HepG2 (cell line): ENCODE measurements around the gene RPS27A. TPM values are rescaled to one million over a fixed set of nuclear protein-coding genes. Genes with fewer than 3 reads are reported as not detected.

Experiments used
- BRCA1 ChIP-seq: sonication (generic); formaldehyde crosslinking; IDR thresholded peaks from 2 replicates; pipeline ENCODE4 v1.4.0; 2020; ENCODE audit warnings: missing genetic modification reagents
- CHCHD3 ChIP-seq: sonication (generic); formaldehyde crosslinking; IDR thresholded peaks from 2 replicates; pipeline ENCODE4 v1.8.0; 2022; ENCODE audit warnings: mild to moderate bottlenecking, missing genetic modification reagents, moderate library complexity
- EP300 ChIP-seq, 3 experiments: sonication (generic) in 1 of 3; formaldehyde crosslinking in 1 of 3; IDR thresholded peaks; 2 replicates each; pipeline versions ENCODE4 v1.5.1 to v1.6.1; 2011 to 2020; ENCODE audit warnings: low read depth in 2 of 3, low read length in 2 of 3, borderline replicate concordance in 1 of 3, improper control_type of control experiment in 1 of 3, mild to moderate bottlenecking in 1 of 3, missing genetic modification reagents in 1 of 3, moderate library complexity in 1 of 3
- JUNB ChIP-seq: sonication (generic); formaldehyde crosslinking; IDR thresholded peaks from 2 replicates; pipeline ENCODE4 v1.8.0; 2022; ENCODE audit warnings: missing genetic modification reagents, mild to moderate bottlenecking, borderline replicate concordance
- KAT2B ChIP-seq: fragments of 150-350 bp; IDR thresholded peaks from 2 replicates; pipeline ENCODE4 v1.6.1; 2014; ENCODE audit warnings: low read depth, low read length, borderline replicate concordance
- KDM1A ChIP-seq: IDR thresholded peaks from 2 replicates; pipeline ENCODE4 v1.6.1; 2016; ENCODE audit warnings: missing compliant biosample characterization
- MIER3 ChIP-seq: IDR thresholded peaks from 2 replicates; pipeline ENCODE4 v1.6.1; 2016; ENCODE audit warnings: missing compliant biosample characterization, borderline replicate concordance
- MTA3 ChIP-seq: sonication (generic); formaldehyde crosslinking; IDR thresholded peaks from 2 replicates; pipeline ENCODE4 v1.4.0; 2020; ENCODE audit warnings: missing genetic modification reagents
- RARA ChIP-seq: IDR thresholded peaks from 2 replicates; pipeline ENCODE4 v1.6.1; 2016; ENCODE audit warnings: missing genetic modification reagents, missing compliant biosample characterization
- SRSF4 ChIP-seq: fragments of 200-400 bp; formaldehyde crosslinking; IDR thresholded peaks from one replicate; pipeline ENCODE4 v1.6.1; 2018; ENCODE audit warnings: mild to moderate bottlenecking, low read depth, low read length, moderate library complexity; ENCODE audit not compliant: poor library complexity, severe bottlenecking
- TBL1XR1 ChIP-seq: fragments of 150-350 bp; IDR thresholded peaks from 2 replicates; pipeline ENCODE4 v1.6.1; 2014; ENCODE audit warnings: borderline replicate concordance, low read length; ENCODE audit not compliant: partially characterized antibody
- U2AF1 ChIP-seq: fragments of 200-400 bp; formaldehyde crosslinking; optimal IDR thresholded peaks from 2 replicates; pipeline ENCODE3; 2017; ENCODE audit warnings: mild to moderate bottlenecking, low read depth, low read length
- XBP1 ChIP-seq: sonication (generic); formaldehyde crosslinking; IDR thresholded peaks from 2 replicates; pipeline ENCODE4 v1.5.0; 2020; ENCODE audit warnings: missing genetic modification reagents
- ZNF430 ChIP-seq: sonication (generic); formaldehyde crosslinking; IDR thresholded peaks from 2 replicates; pipeline ENCODE4 v1.9.0; 2021; ENCODE audit warnings: mild to moderate bottlenecking, missing genetic modification reagents
- ZNF652 ChIP-seq: IDR thresholded peaks from 2 replicates; pipeline ENCODE4 v1.6.1; 2016; ENCODE audit warnings: low read depth, borderline replicate concordance
- ZNF670 ChIP-seq: sonication (generic); formaldehyde crosslinking; IDR thresholded peaks from 2 replicates; pipeline ENCODE4 v1.8.0; 2022; ENCODE audit warnings: mild to moderate bottlenecking, missing genetic modification reagents, borderline replicate concordance
- ZNF703 ChIP-seq: sonication (generic); formaldehyde crosslinking; IDR thresholded peaks from 2 replicates; pipeline ENCODE4 v1.5.1; 2020; ENCODE audit warnings: missing genetic modification reagents, mild to moderate bottlenecking, moderate library complexity, borderline replicate concordance
- ZNF749 ChIP-seq: sonication (generic); formaldehyde crosslinking; IDR thresholded peaks from 2 replicates; pipeline ENCODE4 v1.8.0; 2022; ENCODE audit warnings: mild to moderate bottlenecking, missing genetic modification reagents, moderate library complexity, borderline replicate concordance
- ZNF780A ChIP-seq: sonication (generic); formaldehyde crosslinking; IDR thresholded peaks from 2 replicates; pipeline ENCODE4 v1.8.0; 2022; ENCODE audit warnings: mild to moderate bottlenecking, missing genetic modification reagents, moderate library complexity
- ZNF788 ChIP-seq: sonication (generic); formaldehyde crosslinking; IDR thresholded peaks from 2 replicates; pipeline ENCODE4 v1.5.0; 2020; ENCODE audit warnings: mild to moderate bottlenecking, missing genetic modification reagents, borderline replicate concordance
- ZSCAN21 ChIP-seq: sonication (generic); formaldehyde crosslinking; IDR thresholded peaks from 2 replicates; pipeline ENCODE4 v1.8.0; 2022; ENCODE audit warnings: mild to moderate bottlenecking, missing genetic modification reagents, moderate library complexity, borderline replicate concordance
- polyA plus RNA-seq, 8 experiments: library from polyadenylated mRNA; depleted of rRNA in 3 of 8; stranded (reverse) in 7 of 8; unstranded in 1 of 8; fragments of >200 nt; fragmentation: Illumina TruSeq in 4 of 8; extraction: Trizol in 4 of 8; gene quantifications; 2 replicates each; pipeline versions ENCODE4 v1.2.1 to v1.2.3, GENCODE V29; 2011 to 2016; ENCODE audit warnings: low read depth in 4 of 8, missing spikeins in 1 of 8, mixed read lengths in 1 of 8; ENCODE audit not compliant: insufficient read depth in 1 of 8
- total RNA-seq, 5 experiments: library from RNA; depleted of rRNA; stranded (reverse); fragments of >200 nt; fragmentation: Illumina TruSeq; extraction: Trizol; gene quantifications; 2 replicates each; pipeline ENCODE4 v1.2.3, GENCODE V29; 2016; ENCODE audit warnings: low read depth in 1 of 5
- TF ChIP-seq, protein P1 (sequence below): IDR thresholded peaks from 2 replicates; pipeline ENCODE4 v1.6.1; 2016
- TF ChIP-seq, protein P2 (sequence below): sonication (generic); formaldehyde crosslinking; IDR thresholded peaks from 2 replicates; pipeline ENCODE4 v1.4.0; 2020; ENCODE audit warnings: missing genetic modification reagents, borderline replicate concordance
- TF ChIP-seq, protein P3 (sequence below): IDR thresholded peaks from 2 replicates; pipeline ENCODE4 v1.6.1; 2016; ENCODE audit warnings: low read depth, control low read depth
- TF ChIP-seq, protein P4 (sequence below): sonication (generic); formaldehyde crosslinking; IDR thresholded peaks from 2 replicates; pipeline ENCODE4 v1.4.0; 2020; ENCODE audit warnings: mild to moderate bottlenecking, missing genetic modification reagents

Gene RPS27A
- total and polyA plus RNA-seq, 2 of the 13 experiments (the other 11 are each of a cell fraction or from before 2014, with no cell fraction given) = 2,779 to 3,269 TPM

DNA sequence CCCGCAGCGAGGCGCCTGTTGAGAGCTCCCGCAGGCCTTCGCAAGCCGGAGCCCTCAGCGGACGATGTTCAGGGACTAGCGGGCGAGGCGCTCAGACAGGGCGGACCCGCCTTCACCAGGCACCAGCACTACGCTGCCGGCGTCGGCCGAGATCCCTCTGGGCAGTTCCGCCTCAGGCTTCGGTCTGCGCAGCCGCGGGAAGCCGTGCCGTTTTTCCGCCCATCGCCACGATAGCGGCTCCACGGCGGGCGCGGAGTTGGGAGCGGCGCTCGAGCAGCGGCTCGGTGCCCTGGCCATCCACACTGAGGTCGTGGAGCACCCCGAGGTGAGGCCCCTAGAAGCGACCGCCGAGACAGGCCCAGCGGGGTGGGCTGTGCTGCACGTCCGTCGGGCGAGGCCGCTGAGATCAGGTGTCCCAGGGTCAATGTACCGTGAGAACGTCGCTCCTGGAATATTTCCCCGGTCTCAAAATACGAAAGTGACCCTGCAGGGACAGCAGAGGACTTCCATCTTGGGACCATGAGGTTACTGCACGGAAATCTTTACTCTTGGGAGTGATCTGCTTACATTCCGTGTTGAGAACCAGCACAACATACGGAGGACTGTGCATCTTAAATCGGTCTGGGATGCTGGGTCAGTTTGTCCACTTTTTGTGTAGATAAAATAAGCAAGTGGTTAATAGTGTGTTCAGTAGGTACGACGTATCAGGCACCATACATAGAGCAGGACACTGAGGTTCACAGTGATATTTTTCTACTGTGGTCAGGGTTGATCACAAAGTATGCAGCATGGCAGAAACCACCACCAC is 49.8 kb downstream of the RPS27A start (continued):
- TF ChIP-seq, protein P1, sequence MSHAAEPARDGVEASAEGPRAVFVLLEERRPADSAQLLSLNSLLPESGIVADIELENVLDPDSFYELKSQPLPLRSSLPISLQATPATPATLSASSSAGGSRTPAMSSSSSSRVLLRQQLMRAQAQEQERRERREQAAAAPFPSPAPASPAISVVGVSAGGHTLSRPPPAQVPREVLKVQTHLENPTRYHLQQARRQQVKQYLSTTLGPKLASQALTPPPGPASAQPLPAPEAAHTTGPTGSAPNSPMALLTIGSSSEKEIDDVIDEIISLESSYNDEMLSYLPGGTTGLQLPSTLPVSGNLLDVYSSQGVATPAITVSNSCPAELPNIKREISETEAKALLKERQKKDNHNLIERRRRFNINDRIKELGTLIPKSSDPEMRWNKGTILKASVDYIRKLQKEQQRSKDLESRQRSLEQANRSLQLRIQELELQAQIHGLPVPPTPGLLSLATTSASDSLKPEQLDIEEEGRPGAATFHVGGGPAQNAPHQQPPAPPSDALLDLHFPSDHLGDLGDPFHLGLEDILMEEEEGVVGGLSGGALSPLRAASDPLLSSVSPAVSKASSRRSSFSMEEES (CRISPR knock-in tag) = no peak; the same call in none of the 2 replicates
- peak; percentile 87; the same call in 1 of the 2 replicates for TF ChIP-seq ZNF788 (CRISPR knock-in tag)
- 0 out of 2 replicates have a peak, but pooled peaks have one; percentile 88 for TF ChIP-seq ZNF749 (CRISPR knock-in tag)
- TF ChIP-seq ZNF652 = no peak
- TF ChIP-seq, protein P2, sequence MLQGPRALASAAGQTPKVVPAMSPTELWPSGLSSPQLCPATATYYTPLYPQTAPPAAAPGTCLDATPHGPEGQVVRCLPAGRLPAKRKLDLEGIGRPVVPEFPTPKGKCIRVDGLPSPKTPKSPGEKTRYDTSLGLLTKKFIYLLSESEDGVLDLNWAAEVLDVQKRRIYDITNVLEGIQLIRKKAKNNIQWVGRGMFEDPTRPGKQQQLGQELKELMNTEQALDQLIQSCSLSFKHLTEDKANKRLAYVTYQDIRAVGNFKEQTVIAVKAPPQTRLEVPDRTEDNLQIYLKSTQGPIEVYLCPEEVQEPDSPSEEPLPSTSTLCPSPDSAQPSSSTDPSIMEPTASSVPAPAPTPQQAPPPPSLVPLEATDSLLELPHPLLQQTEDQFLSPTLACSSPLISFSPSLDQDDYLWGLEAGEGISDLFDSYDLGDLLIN (CRISPR knock-in tag) = no peak; the same call in none of the 2 replicates
- peak; percentile 86; the same call in 1 of the 2 replicates for TF ChIP-seq ZNF430 (CRISPR knock-in tag)
- TF ChIP-seq, protein P3, sequence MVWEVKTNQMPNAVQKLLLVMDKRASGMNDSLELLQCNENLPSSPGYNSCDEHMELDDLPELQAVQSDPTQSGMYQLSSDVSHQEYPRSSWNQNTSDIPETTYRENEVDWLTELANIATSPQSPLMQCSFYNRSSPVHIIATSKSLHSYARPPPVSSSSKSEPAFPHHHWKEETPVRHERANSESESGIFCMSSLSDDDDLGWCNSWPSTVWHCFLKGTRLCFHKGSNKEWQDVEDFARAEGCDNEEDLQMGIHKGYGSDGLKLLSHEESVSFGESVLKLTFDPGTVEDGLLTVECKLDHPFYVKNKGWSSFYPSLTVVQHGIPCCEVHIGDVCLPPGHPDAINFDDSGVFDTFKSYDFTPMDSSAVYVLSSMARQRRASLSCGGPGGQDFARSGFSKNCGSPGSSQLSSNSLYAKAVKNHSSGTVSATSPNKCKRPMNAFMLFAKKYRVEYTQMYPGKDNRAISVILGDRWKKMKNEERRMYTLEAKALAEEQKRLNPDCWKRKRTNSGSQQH (CRISPR knock-in tag) = peak; percentile 51; the same call in 1 of the 2 replicates
- TF ChIP-seq RARA (CRISPR knock-in tag) = peak; percentile 53
- peak; percentile 9; the same call in 1 of the 2 replicates for TF ChIP-seq ZNF670 (CRISPR knock-in tag)
- no peak; the same call in 1 of the 2 replicates for TF ChIP-seq ZNF703
- no peak for TF ChIP-seq ZNF780A (CRISPR knock-in tag)
- TF ChIP-seq MTA3 (CRISPR knock-in tag) = no peak
- no peak for TF ChIP-seq EP300 (IDR thresholded peaks at IDR 0.05; ENCODE audit: low read depth in 2 of 2, low read length in 2 of 2)
- peak; percentile 70; the same call in 1 of the 2 replicates for TF ChIP-seq EP300 (CRISPR knock-in tag; IDR thresholded peaks at IDR 0.05; ENCODE audit: borderline replicate concordance)
- TF ChIP-seq U2AF1 = no peak
- peak; percentile 46; the same call in 1 of the 2 replicates for TF ChIP-seq XBP1
- peak; percentile 96 for TF ChIP-seq MIER3 (CRISPR knock-in tag)
- TF ChIP-seq, protein P4, sequence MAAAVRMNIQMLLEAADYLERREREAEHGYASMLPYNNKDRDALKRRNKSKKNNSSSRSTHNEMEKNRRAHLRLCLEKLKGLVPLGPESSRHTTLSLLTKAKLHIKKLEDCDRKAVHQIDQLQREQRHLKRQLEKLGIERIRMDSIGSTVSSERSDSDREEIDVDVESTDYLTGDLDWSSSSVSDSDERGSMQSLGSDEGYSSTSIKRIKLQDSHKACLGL = peak; percentile 91
- TF ChIP-seq KDM1A = no peak
- peak; percentile 65 for TF ChIP-seq BRCA1 (CRISPR knock-in tag)
- TF ChIP-seq SRSF4 = no peak
- TF ChIP-seq KAT2B = no peak
- TF ChIP-seq TBL1XR1 = no peak
- peak; percentile 97 for TF ChIP-seq ZSCAN21 (CRISPR knock-in tag)
- TF ChIP-seq CHCHD3 = peak; percentile 92; the same call in 1 of the 2 replicates
- TF ChIP-seq JUNB (CRISPR knock-in tag) = no peak; the same call in 1 of the 2 replicates
